Measurements from ENCODE around the gene FCHSD2.

DNA sequence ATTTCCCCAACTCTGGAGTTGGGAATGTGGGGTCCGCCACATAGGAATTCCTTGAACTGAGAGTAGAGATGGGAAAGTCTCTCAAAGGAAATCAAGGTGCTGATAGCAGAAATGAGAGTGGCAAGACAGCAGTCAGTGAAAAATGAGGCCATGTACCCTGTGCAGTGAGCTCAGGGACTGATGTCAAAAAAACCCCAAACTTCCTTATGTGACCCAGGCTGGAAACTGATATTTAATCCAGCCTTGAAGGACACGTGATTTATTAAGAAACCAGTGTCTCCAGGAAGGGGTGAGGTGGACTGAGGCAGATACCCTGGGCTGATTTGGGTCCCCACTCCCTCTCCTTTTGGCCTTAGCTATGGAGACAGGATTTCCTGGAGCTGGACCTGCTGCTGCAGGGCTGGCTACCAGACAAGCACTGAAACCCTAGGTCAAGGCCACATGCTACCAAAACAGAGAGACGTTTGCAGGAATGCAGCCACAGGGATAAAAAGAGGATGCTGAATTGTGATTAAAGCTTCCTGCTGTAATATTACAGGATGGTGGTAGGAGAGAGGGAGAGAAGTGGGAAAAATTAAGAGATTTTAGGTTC is 25.3 kb upstream of the FCHSD2 start:
- TF ChIP-seq, protein P1, sequence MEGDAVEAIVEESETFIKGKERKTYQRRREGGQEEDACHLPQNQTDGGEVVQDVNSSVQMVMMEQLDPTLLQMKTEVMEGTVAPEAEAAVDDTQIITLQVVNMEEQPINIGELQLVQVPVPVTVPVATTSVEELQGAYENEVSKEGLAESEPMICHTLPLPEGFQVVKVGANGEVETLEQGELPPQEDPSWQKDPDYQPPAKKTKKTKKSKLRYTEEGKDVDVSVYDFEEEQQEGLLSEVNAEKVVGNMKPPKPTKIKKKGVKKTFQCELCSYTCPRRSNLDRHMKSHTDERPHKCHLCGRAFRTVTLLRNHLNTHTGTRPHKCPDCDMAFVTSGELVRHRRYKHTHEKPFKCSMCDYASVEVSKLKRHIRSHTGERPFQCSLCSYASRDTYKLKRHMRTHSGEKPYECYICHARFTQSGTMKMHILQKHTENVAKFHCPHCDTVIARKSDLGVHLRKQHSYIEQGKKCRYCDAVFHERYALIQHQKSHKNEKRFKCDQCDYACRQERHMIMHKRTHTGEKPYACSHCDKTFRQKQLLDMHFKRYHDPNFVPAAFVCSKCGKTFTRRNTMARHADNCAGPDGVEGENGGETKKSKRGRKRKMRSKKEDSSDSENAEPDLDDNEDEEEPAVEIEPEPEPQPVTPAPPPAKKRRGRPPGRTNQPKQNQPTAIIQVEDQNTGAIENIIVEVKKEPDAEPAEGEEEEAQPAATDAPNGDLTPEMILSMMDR (IDR thresholded peaks at IDR 0.05; ENCODE audit: low read length), result no peak
- no peak for TF ChIP-seq EZH2 (IDR thresholded peaks at IDR 0.05; ENCODE audit: borderline replicate concordance, low read length)

Measured in OCI-LY1 (cell line).